Cortex of kidney (tissue), 1 donor: ENCODE data around the gene SRRM2.
A peak's percentile ranks its signal among the peaks of the same experiment; 100 is the strongest.

ENCODE experiments used
- DNase-seq: peaks from one replicate; lab custom pipeline; 2025; lab: John Stamatoyannopoulos, UW

Gene SRRM2

DNA sequence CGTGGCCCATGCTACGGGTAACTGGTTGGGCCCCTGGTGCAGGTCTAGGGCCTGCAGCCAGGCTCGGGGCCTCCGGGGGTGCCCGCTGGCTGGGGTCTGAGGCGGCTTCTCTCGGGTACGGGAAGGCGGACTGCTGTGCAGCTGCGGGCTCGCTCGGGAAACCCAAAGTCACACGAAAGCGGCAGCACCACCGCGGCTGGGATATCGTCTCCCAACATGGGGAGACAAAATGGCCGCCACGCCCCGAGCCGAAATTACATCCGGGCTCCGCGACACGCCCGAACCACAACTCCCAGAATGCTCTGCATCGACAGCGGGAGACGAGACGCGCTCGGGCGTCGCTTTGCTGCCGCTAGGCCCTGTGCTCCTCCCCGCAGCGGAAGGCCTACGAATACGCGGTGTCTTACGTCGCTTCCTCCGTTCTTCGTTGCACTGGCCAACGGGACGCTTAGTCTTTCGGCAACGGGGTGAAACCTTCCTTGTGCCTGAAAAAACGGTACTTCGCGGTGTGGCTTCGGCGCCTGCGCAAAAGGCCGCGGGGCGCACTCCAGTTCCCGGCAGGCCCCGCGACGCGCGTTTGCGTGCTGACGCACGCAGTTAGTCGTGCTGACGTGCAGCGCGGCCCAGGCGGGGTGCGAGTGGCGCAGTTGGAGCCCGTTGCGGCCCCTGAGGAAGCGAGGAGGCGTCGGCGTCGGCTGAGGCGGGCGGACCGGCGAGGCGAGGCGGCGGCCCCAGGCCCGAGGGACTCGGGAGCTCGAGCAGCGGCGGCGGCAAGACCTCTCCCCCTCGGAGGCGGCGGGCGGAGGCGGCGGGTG lies at the start of gene SRRM2:
Gene SRRM2, plus strand, starts transcription at position 604 of the 815 bp plus-strand sequence. CDS start 3,727 bp downstream, outside the sequence.
- peak; percentile 65 for DNase-seq

- no peak for DNase-seq
These were observed 49.3 kb upstream of the SRRM2 start for GRCh38 chr16:2702871-2703745.

GRCh38 chr16:2704166-2704982 lies 48.1 kb upstream of the SRRM2 start:
- no peak for DNase-seq

- no peak for DNase-seq
These were observed 47.5 kb upstream of the SRRM2 start for GRCh38 chr16:2704983-2705275.

DNA sequence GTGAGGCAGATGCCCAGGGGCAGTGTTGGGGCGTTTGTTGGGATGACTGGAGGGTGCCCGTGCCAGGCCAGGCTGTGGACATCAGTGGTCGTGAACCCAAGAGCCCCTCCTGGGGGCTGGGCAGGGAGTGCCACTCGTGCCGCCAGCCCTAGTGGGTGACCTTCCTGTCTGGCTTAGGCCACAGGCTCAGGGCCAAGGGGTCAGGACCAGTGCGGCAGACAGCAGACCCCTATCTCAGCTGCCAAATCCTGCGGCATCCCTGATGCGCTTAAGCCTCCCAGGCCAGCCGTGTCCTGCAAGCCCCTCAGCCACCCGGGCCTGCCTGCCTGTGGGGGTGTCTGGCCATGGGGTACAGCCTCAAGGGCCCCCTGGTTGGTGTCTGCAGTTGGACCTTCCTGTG lies 47.1 kb upstream of the SRRM2 start:
- no peak for DNase-seq

DNA sequence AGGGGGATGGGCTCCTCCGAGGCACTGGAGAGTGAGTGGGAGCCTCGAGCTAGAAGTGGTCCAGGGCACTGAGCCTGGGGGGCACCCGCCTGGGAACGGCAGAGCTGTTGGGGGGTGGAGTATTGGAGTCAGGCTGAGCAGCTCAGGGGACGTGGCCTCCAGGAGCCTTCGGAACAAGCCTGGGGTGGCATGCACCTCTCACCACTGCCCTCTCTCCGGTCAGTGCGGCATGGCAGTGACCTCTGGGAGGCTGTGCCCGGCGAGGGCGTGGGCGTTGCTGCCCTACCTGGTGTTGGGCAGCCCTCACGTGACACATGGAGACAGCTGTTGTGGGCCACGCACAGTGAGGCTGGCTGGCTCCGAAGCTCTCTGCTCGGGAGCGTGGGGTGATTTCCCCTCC lies 46.4 kb upstream of the SRRM2 start:
- no peak for DNase-seq

DNA sequence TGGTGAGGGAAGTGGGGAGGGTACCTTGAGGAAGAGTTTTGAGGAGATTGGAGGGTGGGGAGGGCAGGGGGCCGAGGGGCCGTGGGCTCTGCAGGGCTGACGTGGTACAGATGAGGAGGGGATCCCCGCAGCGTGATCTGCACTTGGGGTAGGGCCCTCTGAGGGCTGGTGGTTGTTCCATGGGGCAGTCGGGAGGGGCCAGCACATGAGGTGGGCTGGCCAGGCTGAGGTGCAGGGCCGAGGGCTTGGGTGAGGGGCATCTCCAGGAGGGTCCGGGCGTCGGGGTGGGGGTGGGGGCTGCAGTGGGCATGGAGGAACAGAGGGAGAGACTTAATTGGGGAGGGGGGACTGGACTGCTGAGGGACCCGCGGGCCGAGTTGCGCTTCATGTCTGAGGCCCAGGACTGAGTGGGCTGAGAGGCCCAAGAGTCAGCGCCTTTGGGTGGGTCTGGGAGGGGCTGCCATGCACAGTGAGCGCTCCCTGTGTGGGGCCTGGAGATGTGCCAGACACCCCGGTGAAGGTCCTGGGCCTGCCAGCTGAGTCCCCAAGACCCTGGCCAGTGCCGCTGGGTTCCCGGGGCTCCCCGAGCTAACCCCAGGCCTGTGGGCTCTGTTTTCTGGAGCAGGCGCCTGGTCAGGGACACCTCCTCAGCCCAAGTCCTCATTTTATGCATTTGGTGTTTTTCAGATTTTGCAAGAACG lies 45.7 kb upstream of the SRRM2 start:
- no peak for DNase-seq

DNA sequence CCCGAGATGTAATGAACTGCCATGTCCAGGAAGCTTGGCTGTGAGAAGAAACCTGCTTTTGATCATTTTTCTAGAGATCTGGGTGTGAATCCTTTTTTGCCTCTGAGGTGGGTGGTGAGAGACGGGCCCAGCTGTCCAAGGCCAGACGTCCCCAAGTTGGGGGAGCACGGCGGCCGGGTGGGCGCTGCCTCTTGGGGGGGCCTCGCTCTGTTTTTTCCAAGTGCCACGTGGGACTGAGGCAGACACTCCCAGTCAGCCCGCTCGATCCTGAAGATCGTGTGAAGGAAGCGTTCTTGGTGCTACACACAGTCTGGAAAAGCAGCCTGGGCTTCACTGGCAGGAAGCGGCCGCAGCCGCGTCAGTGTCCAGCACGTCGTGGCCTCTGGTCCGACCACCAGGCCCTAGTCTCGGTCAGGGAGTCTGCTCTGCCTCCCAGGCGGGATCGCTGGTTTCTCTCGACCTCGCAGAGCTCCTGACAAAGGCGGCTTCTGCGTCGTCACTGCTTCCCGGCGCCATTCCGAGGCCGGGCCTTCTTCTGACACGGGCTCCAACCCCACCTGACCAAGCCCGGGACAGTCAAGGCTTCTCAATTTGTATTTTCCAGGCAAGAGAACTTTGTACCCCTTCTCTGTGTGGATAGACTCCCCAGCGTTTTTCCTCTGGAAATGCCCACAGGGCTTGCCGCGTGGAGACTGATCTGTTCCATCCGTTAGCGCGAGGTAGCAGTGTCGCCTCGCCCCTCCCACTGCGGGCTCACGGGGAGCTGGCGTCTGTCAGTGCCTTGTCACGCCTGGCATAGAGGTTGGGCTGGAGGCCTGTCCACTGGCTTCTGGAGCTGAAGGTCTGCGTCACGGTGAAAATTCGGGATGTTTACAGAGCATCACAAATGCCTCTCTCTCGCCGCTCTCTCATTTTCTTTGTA lies 44.8 kb upstream of the SRRM2 start:
- DNase-seq, result no peak

GRCh38 chr16:2708290-2708639 lies 44.2 kb upstream of the SRRM2 start:
- DNase-seq, result no peak

DNA sequence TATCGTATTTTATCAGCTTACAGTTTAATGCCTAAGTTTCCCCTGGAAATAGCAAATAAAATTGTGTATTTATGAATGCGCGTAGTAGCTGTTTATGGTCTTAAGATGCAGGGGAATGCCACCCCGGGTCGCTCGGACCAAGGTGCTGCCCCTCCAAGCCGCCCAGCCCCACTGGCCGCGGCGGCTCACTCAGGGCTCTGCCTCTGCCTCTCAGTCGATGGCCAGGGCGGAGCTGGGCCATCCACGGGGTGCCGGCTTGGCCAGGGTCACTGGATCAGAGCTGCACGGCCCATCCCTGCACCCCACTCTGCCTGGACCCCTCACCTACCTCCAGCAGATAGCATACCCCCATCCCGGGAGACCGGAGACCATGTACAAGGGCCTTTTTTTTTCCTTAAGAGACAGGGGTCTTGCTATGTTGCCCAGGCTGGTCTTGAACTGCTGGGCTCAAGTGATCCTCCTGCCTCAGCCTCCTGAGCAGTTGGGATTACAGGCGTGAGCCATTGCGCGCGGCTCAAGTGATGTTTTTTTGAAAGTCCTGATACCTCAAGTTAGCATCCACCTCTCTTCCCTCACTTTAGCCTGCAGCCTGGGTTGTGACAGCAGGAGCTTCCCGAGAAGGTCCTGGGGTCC lies 43.4 kb upstream of the SRRM2 start:
- DNase-seq, result no peak

GRCh38 chr16:2709588-2709984 lies 42.9 kb upstream of the SRRM2 start:
- no peak for DNase-seq

DNA sequence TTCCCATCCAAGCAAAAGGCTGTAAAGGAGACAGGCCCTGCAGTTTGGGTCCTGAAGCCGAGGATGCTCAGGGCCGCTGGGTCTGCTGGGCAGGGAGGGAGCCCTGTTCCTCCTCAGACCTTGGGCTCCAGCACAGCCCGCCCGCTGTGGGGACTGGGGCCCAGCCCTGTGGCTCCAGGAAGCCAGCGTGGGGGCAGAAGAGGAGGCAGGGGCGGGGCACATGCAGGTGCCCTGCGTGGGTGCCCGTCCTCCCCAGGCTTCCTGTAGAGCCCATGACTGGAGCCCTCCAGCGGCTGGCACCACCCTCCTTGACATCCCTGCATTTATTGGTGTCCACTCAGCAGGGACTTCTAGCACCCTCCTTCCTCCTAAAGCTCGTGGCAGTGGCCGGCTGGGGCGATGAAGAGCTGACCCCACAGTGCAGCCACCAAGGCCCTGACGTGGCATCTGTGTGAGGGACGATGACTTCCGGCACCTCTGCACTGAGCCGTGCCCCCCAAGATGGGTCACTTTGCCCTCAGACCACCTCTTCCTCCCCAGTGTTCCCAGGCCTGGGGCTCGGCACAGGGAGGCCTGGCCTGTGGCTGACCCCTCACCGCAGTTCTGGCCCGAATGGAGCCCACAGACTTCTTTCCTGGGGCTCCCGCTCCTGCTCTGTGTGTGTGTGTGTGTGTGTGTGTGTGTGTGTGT lies 42.3 kb upstream of the SRRM2 start:
- no peak for DNase-seq

DNA sequence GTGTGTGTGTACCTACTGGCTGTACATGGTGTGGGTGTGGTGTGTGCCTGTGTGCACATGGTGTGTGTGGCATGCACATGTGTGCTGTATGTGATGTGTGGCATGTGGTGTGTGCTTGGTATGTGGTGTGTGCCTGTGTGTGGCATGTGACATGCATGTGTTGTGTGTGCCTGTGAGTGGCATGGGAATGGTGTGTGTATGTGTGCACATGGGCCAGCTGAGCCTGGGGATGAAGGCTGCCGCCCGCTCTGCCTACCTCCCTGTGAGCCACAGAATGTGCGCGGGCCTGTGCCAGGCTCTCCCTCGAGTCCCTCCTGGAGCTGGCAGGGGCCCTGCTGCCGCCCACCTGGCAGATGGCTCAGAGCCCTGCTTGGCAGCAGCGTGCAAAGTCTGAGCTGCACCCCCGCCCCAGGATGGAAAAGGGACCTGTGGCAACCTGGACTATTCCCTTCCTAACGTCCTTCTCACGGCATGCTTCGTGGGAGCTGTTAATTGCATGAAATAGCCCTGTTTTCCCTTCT lies 41.7 kb upstream of the SRRM2 start:
- no peak for DNase-seq

DNA sequence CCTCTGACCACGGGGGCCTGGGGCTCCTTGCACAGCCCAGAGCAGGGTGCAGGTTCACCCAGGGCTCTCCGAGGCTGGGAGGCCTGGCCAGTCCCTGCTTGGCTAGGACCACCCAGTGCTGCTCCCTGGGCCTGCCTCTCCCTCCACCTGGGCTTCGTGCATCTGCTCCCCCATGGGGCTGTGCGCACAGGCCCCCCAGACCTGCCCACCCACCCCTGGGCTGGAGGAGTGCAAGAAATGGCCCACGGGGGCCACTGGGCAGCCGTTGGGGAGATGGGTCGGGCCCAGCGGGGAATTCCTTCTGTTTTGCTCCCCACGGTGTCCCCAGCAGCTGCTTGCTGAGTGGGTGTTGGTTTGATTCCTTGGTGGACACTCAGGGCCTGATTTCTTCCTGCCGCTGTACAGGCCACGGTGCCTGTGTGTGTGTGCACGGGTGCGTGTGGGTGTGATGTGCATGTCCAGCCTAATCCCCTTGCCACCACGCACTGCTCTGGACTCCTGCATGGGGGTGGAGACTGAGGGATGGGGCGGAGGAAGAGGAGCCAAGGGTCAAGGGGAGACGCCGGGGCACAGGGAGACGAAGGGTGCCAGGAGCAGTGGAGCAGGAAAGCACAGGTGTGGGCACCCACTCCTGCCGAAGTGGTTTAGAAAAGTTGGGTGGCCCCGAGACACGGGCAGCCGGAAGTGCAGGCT lies 40.9 kb upstream of the SRRM2 start:
- DNase-seq, result no peak

GRCh38 chr16:2712063-2712441 lies 40.4 kb upstream of the SRRM2 start:
- no peak for DNase-seq

DNA sequence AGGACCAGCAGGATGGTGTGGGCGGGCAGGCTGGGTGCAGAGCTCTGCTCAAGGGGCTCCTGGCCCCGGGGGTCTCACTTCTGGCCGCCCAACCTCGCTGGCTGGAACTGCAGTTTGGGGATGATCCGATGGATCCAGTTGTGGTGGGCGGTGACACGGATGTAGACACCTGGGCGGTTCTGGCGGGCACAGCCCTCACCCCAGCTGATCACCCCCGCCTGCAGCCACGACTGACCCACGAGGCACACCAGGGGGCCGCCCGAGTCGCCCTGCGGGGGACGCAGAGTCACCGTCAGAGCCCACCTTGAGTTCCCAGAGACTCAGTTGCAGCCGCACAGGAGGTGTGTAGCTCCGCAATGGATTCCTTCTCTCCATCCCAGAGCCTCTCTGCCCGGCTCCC lies 39.9 kb upstream of the SRRM2 start:
- DNase-seq, result no peak

DNA sequence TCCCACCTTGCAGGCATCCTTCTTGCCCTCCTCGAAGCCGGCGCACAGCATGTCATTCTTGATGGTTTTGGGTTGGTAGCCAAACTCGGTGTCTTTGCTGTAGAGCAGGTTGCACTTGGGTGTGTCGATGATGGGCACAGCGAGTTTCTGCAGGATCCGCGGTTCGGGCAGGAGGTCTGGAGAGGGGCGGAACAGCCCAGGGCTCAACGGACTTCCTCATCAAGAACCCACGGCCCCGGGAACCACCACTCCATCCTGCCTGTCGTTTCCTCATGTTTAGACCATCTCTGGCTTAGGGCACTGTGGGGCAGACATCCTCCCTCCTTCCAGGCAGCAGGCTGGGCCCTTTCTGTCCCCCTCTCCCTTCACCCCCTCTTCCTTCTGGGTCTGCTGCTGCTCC lies 38.9 kb upstream of the SRRM2 start:
- no peak for DNase-seq

DNA sequence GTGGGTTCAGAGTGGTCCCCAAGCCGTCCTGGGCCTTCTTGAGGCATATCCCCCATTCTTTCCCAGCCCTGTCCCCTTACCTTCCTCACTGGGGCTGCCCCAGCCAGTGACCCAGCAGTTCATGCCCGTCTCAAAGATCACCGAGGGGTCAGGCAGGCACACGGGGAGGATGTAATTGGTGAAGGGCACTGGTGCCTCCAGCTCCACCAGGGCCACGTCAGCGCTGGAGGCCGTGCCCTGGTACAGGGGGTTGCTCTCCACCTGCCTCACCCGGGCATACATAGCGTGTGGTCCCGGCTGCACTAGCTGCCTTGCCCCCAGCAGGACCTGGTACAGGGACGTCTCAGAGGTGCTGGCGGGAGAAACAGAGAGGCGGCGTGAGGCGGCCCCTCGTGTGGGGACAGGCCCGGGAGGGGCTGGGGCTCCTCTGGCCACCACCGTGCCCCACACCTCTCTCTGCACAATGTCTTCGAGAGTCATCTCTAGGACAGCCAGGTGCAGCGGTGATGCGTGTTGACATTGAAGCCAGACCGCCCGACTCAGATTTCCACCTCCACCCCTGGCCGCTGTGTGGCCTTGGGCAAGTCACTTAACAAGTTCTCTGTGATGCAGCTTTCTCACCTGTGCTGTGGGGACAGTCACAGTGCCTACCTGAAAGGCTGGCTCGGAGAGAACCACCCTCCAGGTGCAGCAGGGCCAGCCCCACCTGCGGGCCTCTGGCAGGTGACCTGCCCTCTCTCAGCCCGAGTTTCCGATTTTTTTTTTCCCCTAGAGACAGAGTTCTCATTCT lies 38.3 kb upstream of the SRRM2 start:
- no peak for DNase-seq
